ENCODE data around the gene SERBP1. TPM values are rescaled to one million over a fixed set of nuclear protein-coding genes. Genes with fewer than 3 reads are reported as not detected.
A peak's percentile ranks its signal among the peaks of the same experiment; 100 is the strongest.

The SERBP1 gene
- total RNA-seq, 4 donors from 2014 or later: 173 to 241 (median 223) TPM

GRCh38 chr1:67434491-67434890 lies 4.3 kb upstream of the SERBP1 start:
- Histone ChIP-seq H3K36me3 (no peaks in the 10 kb centered on the region), H3K4me3 (no peak overlapping the region), H3K27me3 (no peaks in the 10 kb centered on the region), H3K4me1 (peaks cover 0 to 28% (median 4%) of the 10 kb centered on the region in 4 donors), H3K27ac (no peak overlapping the region), H3K9me3 (no peaks in the 10 kb centered on the region)
- no peak for TF ChIP-seq CTCF (IDR thresholded peaks at IDR 0.05)
- no peak for TF ChIP-seq POLR2A (IDR thresholded peaks at IDR 0.05)
- no peak for TF ChIP-seq EP300 (IDR thresholded peaks at IDR 0.05)
- 17 to 23% methylated on average over 2 of the region's 2 CpGs for WGBS, 2 donors
- no peak for DNase-seq (ENCODE audit: low spot score in 2 of 2)

GRCh38 chr1:67433837-67434236 lies 3.6 kb upstream of the SERBP1 start:
- DNase-seq (ENCODE audit: low spot score in 2 of 2): no peak
- Histone ChIP-seq H3K9me3 (no peaks in the 10 kb centered on the region), H3K4me1 (peaks cover 0 to 28% (median 4%) of the 10 kb centered on the region in 4 donors), H3K27ac (no peak overlapping the region), H3K4me3 (no peak overlapping the region), H3K36me3 (no peaks in the 10 kb centered on the region), H3K27me3 (no peaks in the 10 kb centered on the region)
- WGBS, 2 donors: 50 to 65% methylated on average over 2 of the region's 2 CpGs
- TF ChIP-seq POLR2A (IDR thresholded peaks at IDR 0.05): no peak
- no peak for TF ChIP-seq EP300 (IDR thresholded peaks at IDR 0.05)
- no peak for TF ChIP-seq CTCF (IDR thresholded peaks at IDR 0.05)

- H3K4me3 ChIP-seq: no peak overlapping the region
- no peak overlapping the region for H3K27ac ChIP-seq
- TF ChIP-seq EP300 (IDR thresholded peaks at IDR 0.05): no peak
- WGBS, 2 donors: 73 to 79% methylated on average over 1 of the region's 1 CpG
- H3K9me3 ChIP-seq: no peaks in the 10 kb centered on the region
- no peaks in the 10 kb centered on the region for H3K27me3 ChIP-seq
- DNase-seq (ENCODE audit: low spot score in 2 of 2): no peak
- H3K4me1 ChIP-seq: peaks cover 0 to 33% (median 7%) of the 10 kb centered on the region in 4 donors
- no peaks in the 10 kb centered on the region for H3K36me3 ChIP-seq
Measured at GRCh38 chr1:67432745-67433144, 2.5 kb upstream of the SERBP1 start.

GRCh38 chr1:67431869-67432578 lies 1.8 kb upstream of the SERBP1 start:
- H3K4me3 ChIP-seq: peak overlapping the region in 1 of 4 donors; percentile 83
- H3K36me3 ChIP-seq: no peaks in the 10 kb centered on the region
- no peak for DNase-seq (ENCODE audit: low spot score in 2 of 2)
- TF ChIP-seq CTCF (IDR thresholded peaks at IDR 0.05): no peak
- no peak for TF ChIP-seq POLR2A (IDR thresholded peaks at IDR 0.05)
- no peak for TF ChIP-seq EP300 (IDR thresholded peaks at IDR 0.05)
- 50 to 55% methylated on average over 8 of the region's 8 CpGs for WGBS, 2 donors
- peaks cover 0 to 40% (median 11%) of the 10 kb centered on the region in 4 donors for H3K4me1 ChIP-seq
- H3K27me3 ChIP-seq: no peaks in the 10 kb centered on the region
- H3K27ac ChIP-seq: peak overlapping the region in 2 of 4 donors; percentile 92 to 96
- no peaks in the 10 kb centered on the region for H3K9me3 ChIP-seq

- Histone ChIP-seq H3K27ac (peak overlapping the region; percentile 88 to 96 (median 92)), H3K4me3 (peak overlapping the region; percentile 82 to 87 (median 84)), H3K27me3 (no peaks in the 10 kb centered on the region), H3K36me3 (no peaks in the 10 kb centered on the region), H3K9me3 (no peaks in the 10 kb centered on the region), H3K4me1 (peaks cover 0 to 48% (median 18%) of the 10 kb centered on the region in 4 donors)
- DNase-seq (ENCODE audit: low spot score in 2 of 2): no peak
- WGBS, 2 donors: 19 to 20% methylated on average over 12 of the region's 12 CpGs
- TF ChIP-seq CTCF (IDR thresholded peaks at IDR 0.05) (no peak), POLR2A (IDR thresholded peaks at IDR 0.05) (no peak), EP300 (IDR thresholded peaks at IDR 0.05) (no peak)
Measured at GRCh38 chr1:67431156-67431765, 1.1 kb upstream of the SERBP1 start.
